Memory B cell (primary cell): ENCODE data around the gene CEACAM6.

Experiments used
- ATAC-seq: fragments of 150-1000 bp; cut with Tn5 transposase; 2 replicates; pipeline ENCODE4 v1.10.0; 2021; ENCODE audit warnings: low read depth, mild to moderate bottlenecking, moderate library complexity
- DNase-seq, 2 donors: peaks; one replicate each; pipeline ENCODE4 v3.0.0; 2022; ENCODE audit warnings: low spot score in 2 of 2
- H3K27ac Mint-ChIP-seq: one replicate; pipeline ENCODE4 v1.8.0; 2022; ENCODE audit warnings: mild to moderate bottlenecking, moderate library complexity, mixed read lengths
- H3K27me3 Mint-ChIP-seq: one replicate; pipeline ENCODE4 v1.8.0; 2022; ENCODE audit warnings: mixed read lengths
- H3K36me3 Mint-ChIP-seq: one replicate; pipeline ENCODE4 v1.8.0; 2022; ENCODE audit warnings: mild to moderate bottlenecking, mixed read lengths
- H3K4me1 Mint-ChIP-seq: one replicate; pipeline ENCODE4 v1.8.0; 2022; ENCODE audit warnings: mixed read lengths
- H3K4me3 Mint-ChIP-seq: one replicate; pipeline ENCODE4 v1.8.0; 2022; ENCODE audit warnings: mild to moderate bottlenecking, moderate library complexity, mixed read lengths
- H3K9me3 Mint-ChIP-seq: one replicate; pipeline ENCODE4 v1.8.0; 2022; ENCODE audit warnings: mixed read lengths

CEACAM6 gene

DNA sequence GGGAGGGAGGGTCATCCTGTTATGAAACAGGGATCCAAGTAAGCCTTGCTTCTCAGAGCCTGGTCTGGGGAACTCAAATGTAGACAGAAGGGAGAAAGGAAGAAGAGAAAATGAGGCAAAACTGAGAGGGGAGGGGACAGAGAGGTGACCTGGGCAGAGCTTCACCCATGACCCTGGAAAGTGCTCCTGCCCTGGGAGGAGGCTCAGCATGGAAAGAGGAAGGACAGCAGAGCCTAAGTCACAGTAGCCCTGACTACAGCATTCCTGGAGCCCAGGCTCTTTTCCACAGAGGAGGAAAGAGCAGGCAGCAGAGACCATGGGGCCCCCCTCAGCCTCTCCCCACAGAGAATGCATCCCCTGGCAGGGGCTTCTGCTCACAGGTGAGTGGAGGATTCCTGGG is 41.0 kb downstream of the CEACAM6 start, which contains the start of gene CEACAM3:
CEACAM3 (plus strand) TSS at position 226 of the 400 bp plus-strand sequence; CDS start at position 317, 91 bp downstream.
- Mint-ChIP-seq H3K36me3 (no peaks in the 10 kb centered on the region), H3K27ac (no peak within 1 kb of the TSS), H3K9me3 (no peaks in the 10 kb centered on the region), H3K4me3 (no peak within 1 kb of the TSS), H3K4me1 (peaks cover 11% of the 10 kb centered on the region), H3K27me3 (peaks cover 15% of the 10 kb centered on the region)
- DNase-seq, result no peak
- ATAC-seq, result no peak

DNA sequence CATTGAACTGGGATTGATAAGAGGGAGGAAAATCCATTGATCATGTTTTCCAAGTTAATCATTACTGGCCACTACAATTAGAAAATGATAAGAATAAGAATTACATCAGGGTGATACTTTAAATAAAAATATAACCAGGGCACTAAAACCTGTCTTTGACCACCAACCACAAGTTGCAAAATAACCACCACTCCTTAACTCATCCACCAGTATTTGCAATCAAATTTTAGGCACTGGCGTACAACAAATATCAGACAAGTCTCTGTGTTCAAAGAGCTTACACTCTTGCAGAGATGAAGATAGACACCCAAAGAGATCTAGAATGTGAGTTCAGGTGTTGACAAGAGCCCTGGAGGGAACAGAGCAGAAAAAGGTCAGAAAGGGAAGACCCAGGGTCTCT is 41.6 kb downstream of the CEACAM6 start:
- H3K36me3 Mint-ChIP-seq, result no peaks in the 10 kb centered on the region
- no peak for ATAC-seq
- no peak overlapping the region for H3K27ac Mint-ChIP-seq
- H3K4me3 Mint-ChIP-seq, result no peak overlapping the region
- no peaks in the 10 kb centered on the region for H3K9me3 Mint-ChIP-seq
- peaks cover 17% of the 10 kb centered on the region for H3K4me1 Mint-ChIP-seq
- peaks cover 14% of the 10 kb centered on the region for H3K27me3 Mint-ChIP-seq
- no peak for DNase-seq

DNA sequence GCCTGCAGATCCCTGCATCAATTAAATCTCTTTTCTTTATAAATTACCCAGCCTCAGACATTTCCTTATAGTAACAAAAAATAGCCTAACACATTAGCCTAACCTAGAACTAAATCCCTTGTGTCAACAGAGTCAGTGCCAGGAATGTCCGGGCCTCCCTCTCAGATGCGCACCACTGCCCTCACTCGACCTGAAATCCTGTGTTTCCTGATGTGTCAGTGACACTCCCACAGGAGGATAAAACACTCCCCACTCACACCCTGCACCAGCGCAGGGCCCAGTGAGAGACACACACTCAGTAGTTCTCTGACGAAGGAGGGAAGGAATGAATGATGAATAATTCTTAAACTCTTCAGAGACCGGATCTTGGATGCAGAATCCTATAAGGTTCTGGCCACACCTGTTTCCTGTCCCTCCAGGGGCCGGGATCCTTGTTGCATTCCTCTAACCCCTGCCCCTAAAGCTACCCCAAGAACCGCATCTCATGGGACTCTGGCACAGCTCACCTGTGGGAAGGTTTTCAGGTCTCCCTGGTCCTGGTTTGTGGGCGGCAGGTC is 44.2 kb downstream of the CEACAM6 start:
- no peak for ATAC-seq
- no peak overlapping the region for H3K4me3 Mint-ChIP-seq

DNA sequence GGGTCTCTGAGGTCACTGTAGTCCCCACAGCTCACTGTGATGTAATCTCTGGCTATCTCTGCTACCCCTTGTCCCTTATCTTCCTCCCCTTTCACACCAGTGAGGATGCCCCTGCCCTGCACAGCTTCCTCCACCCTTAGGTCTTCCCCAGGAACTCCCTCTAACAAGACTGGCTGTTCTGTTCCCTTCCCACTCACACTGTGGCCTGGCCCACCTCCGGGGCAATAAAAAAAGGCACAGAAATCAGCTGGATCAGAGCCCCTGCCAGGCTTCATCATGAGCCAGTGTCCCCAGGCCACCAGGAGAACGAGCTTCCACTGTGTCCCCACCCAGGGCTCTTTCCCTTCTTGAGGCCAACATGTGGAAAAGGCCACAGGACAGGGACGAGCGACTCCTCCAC is 45.7 kb downstream of the CEACAM6 start:
- Mint-ChIP-seq H3K27ac (no peak overlapping the region), H3K4me3 (no peak overlapping the region), H3K36me3 (no peaks in the 10 kb centered on the region), H3K27me3 (peaks cover 4% of the 10 kb centered on the region), H3K9me3 (peaks cover 2% of the 10 kb centered on the region), H3K4me1 (peaks cover 28% of the 10 kb centered on the region)
- DNase-seq (no peak), ATAC-seq (no peak)

More for the DNA sequence above, 44.2 kb downstream of the CEACAM6 start:
- Mint-ChIP-seq H3K4me1 (peaks cover 28% of the 10 kb centered on the region), H3K9me3 (peaks cover 2% of the 10 kb centered on the region), H3K36me3 (no peaks in the 10 kb centered on the region), H3K27ac (no peak overlapping the region), H3K27me3 (peaks cover 4% of the 10 kb centered on the region)
- DNase-seq, result no peak

DNA sequence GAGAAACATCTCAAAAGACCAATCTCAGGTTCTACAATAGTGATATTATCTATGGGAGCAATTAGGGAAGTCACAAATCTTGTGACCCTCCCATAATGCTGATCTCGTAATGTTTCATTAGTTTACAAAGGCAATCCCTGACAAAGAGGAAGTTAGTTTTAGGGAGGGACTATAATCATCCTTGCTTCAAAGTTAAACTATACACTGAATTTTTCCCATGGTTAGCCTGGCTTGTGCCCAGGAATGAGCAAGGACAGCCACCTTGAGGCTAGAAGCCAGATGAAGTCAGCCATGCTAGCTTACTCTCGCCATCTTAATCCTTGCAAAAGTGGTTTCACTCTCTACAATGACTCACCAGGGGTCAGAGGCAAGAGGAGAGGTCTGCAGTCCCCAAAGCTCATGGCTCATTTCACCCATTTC is 46.5 kb downstream of the CEACAM6 start:
- peak overlapping the region; percentile 7 for H3K4me3 Mint-ChIP-seq
- ATAC-seq (peak; percentile 90), DNase-seq (peak in 1 of 2 donors; percentile 21)
- peaks cover 2% of the 10 kb centered on the region for H3K9me3 Mint-ChIP-seq
- peak overlapping the region; percentile 78 for H3K27ac Mint-ChIP-seq
- H3K4me1 Mint-ChIP-seq, result peaks cover 28% of the 10 kb centered on the region
- peaks cover 6% of the 10 kb centered on the region for H3K27me3 Mint-ChIP-seq
- no peaks in the 10 kb centered on the region for H3K36me3 Mint-ChIP-seq

DNA sequence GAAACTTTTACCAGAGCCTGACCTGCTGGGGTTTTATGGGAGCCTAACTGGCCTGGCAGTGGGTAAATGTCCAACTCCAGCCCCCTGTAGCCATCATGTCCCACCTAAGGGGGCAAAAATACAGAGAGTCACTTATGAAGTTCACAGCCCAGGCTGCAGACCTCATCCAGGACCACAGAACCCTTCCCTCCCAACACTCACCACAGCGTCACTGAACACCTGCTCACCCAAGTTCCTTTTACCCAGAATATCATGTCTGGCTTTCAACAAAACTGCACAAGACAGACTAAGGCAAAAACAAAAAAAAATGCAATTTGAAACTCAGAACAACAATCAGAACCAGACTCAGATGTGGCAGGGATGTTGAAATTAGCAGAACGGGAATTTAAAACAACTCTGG is 47.4 kb downstream of the CEACAM6 start:
- H3K27me3 Mint-ChIP-seq, result peaks cover 6% of the 10 kb centered on the region
- peak overlapping the region; percentile 78 for H3K27ac Mint-ChIP-seq
- H3K36me3 Mint-ChIP-seq, result no peaks in the 10 kb centered on the region
- ATAC-seq, result peak; percentile 58
- no peak for DNase-seq
- peaks cover 2% of the 10 kb centered on the region for H3K9me3 Mint-ChIP-seq
- peaks cover 28% of the 10 kb centered on the region for H3K4me1 Mint-ChIP-seq
- H3K4me3 Mint-ChIP-seq, result no peak overlapping the region

DNA sequence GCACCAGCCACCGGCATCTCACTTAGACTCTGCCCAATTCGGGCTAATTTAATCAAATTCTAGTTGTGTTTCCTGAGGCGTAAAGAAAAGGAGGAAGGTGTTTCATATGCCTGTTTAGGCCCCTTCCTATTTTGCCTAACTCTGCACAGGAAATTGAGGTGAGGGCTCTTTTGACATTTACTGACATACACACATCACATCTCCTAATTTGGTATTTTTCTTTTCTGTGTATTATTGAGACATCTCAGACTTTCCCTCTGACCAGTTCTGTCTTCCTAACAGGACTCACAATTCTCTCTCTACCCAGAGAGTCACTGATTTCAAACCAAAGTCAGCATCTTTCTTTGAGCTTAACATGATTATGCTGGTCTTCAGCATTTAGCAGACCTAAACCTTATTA is 49.0 kb downstream of the CEACAM6 start:
- DNase-seq, result no peak
- no peak for ATAC-seq
- Mint-ChIP-seq H3K9me3 (peaks cover 2% of the 10 kb centered on the region), H3K27ac (no peak overlapping the region), H3K4me3 (no peak overlapping the region), H3K4me1 (peaks cover 28% of the 10 kb centered on the region), H3K36me3 (no peaks in the 10 kb centered on the region), H3K27me3 (peaks cover 6% of the 10 kb centered on the region)

DNA sequence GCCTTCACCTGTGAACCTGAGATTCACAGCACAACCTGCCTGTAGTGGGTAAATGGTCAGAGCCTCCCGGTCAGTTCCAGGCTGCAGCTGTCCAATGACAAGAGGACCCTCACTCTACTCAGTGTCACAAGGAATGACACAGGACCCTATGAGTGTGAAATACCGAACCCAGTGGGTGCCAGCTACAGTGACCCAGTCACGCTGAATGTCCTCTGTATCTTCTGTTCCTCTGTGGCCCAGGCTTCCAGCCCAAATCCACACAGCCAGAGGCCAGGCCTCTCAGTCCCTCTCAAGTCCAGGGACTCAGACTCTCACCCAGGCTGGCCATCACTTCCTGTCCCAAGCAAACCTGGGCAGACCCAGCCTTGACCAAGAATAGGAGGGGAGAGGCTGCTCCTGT is 51.8 kb downstream of the CEACAM6 start:
- Mint-ChIP-seq H3K27me3 (peaks cover 6% of the 10 kb centered on the region), H3K27ac (no peak overlapping the region), H3K4me3 (no peak overlapping the region), H3K9me3 (peaks cover 2% of the 10 kb centered on the region), H3K36me3 (no peaks in the 10 kb centered on the region), H3K4me1 (peaks cover 34% of the 10 kb centered on the region)
- no peak for DNase-seq
- no peak for ATAC-seq

DNA sequence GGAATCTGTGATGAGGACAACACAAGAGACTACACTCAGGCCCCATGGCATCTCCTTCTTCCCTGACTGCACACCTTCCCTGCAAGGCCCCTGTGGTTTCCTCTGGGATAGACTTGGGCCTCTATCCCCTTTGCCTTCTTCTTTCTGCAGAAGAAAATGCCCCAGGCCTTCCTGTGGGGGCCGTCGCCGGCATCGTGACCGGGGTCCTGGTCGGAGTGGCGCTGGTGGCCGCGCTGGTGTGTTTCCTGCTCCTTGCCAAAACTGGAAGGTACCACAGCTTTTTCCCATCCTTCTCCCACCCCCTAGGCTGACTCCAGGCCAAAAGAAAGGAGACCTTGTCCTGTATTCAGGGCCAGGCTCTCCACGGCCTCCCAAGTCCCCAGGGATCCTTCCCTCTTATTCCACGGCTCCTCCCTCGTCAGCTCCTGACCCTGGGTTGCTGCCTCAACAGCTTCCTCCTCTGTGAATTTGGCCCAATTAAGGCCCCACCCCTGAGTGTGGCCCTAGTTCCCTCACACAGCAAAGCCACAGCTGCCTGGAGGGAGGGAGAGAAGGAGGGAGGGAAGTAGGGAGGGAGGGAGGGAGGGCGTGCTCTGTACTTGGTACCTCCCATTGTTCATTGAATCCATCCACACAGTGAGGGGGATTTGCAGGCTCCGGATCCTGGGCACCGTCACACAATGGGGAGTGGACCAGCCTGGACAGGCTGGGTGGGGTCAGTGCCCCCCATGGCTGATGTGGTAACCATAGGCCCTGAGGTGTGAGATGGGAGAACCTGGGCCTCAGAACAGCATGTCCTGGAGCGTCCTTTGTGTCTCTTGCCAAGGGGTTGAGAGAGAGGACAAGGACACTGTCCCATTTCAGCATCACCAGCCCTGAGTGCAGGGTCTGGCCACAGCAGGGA is 53.6 kb downstream of the CEACAM6 start:
- Mint-ChIP-seq H3K27ac (no peak overlapping the region), H3K4me1 (peaks cover 26% of the 10 kb centered on the region)

DNA sequence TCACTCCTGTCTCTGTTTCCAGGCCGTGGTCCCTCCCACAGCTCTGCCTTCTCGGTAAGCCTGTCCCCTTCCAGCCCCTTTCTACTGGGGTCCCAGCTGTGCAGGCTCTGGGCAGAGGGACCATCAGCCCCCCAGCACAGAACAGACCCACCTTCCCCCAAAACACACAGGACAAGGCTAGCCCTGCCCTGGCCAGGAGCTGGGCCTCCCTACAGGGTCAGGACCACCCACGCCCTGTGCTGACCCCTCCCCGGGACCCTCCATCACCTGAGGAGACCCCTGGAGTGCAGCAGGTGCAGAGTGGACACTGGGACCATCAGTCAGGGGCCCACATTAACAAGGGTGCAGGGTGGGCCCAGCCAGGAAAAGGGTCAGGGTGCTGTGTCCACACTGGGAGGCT is 55.0 kb downstream of the CEACAM6 start:
- DNase-seq (no peak), ATAC-seq (no peak)
- H3K27ac Mint-ChIP-seq, result no peak overlapping the region
- no peaks in the 10 kb centered on the region for H3K36me3 Mint-ChIP-seq
- H3K27me3 Mint-ChIP-seq, result peaks cover 6% of the 10 kb centered on the region
- no peak overlapping the region for H3K4me3 Mint-ChIP-seq
- H3K9me3 Mint-ChIP-seq, result no peaks in the 10 kb centered on the region
- H3K4me1 Mint-ChIP-seq, result peaks cover 23% of the 10 kb centered on the region

More for the DNA sequence above, 53.6 kb downstream of the CEACAM6 start:
- H3K4me3 Mint-ChIP-seq, result no peak overlapping the region
- H3K27me3 Mint-ChIP-seq, result peaks cover 6% of the 10 kb centered on the region
- ATAC-seq, result no peak
- no peaks in the 10 kb centered on the region for H3K36me3 Mint-ChIP-seq
- H3K9me3 Mint-ChIP-seq, result no peaks in the 10 kb centered on the region
- no peak for DNase-seq

DNA sequence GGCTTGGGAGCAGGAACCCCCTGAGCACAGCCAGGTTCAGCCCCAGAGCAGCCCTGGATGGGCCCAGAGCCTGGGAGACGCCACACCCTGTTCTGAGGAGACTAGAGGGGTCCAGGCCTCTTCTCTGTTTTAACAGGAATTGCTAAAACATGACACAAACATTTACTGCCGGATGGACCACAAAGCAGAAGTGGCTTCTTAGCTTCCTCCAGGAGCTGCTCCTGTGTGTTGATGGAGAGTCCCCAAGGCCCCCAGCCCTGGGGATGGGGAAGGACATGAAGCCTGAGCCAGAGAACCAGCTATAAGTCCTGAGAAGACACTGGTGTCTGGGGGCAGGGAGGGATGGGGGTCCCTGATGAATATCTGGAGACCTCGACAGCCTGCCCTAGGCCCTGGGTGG is 55.7 kb downstream of the CEACAM6 start:
- H3K27me3 Mint-ChIP-seq, result peaks cover 2% of the 10 kb centered on the region
- H3K4me1 Mint-ChIP-seq, result peaks cover 18% of the 10 kb centered on the region
- peak overlapping the region; percentile 9 for H3K4me3 Mint-ChIP-seq

DNA sequence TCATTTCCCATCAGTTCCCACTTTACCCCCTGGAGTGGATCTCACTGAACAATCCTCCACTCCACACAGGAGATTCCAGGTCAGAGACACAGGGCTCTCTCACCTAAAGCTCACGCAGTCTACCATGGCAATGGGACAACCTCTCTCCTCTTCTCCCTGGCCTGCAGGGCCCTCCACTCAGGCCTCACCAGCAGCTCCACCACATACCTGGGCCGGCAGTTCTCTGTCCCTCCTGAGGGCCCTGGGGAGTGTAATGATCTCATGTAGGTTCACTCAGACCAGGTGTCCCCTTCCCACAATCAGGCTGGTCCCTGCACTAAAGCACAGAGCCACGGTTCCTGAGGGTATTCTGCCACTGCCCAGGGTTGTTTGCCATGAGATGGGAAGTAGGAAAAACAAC is 56.7 kb downstream of the CEACAM6 start:
- ATAC-seq (no peak), DNase-seq (no peak)
- no peak overlapping the region for H3K4me3 Mint-ChIP-seq
- no peaks in the 10 kb centered on the region for H3K27me3 Mint-ChIP-seq
- H3K36me3 Mint-ChIP-seq, result no peaks in the 10 kb centered on the region
- H3K4me1 Mint-ChIP-seq, result peaks cover 18% of the 10 kb centered on the region
- no peak overlapping the region for H3K27ac Mint-ChIP-seq
- no peaks in the 10 kb centered on the region for H3K9me3 Mint-ChIP-seq

More for the DNA sequence above, 55.7 kb downstream of the CEACAM6 start:
- H3K27ac Mint-ChIP-seq, result peak overlapping the region; percentile 20
- no peaks in the 10 kb centered on the region for H3K9me3 Mint-ChIP-seq
- ATAC-seq, result peak; percentile 89
- no peak for DNase-seq
- H3K36me3 Mint-ChIP-seq, result no peaks in the 10 kb centered on the region

DNA sequence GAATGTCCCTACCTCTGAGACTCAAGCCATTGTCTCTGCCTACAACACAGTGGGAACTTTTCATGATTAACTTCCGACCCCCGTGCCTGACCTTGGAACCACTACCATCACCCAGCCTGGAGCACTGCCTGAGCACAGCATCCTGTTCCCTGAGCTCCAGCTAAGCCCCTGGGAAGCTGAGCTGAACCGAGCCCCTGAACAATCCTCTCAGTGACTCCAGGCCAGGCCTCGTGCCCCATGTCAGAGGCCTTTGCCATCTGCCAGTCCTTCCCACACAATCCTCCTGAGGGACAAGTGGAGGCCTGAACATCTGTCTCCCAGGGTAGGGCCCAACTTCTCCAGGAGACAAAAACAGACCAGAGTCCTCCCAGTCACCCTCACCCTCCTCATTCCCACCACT is 58.6 kb downstream of the CEACAM6 start:
- Mint-ChIP-seq H3K27ac (no peak overlapping the region), H3K27me3 (no peaks in the 10 kb centered on the region), H3K4me1 (peaks cover 18% of the 10 kb centered on the region), H3K4me3 (no peak overlapping the region), H3K36me3 (no peaks in the 10 kb centered on the region), H3K9me3 (no peaks in the 10 kb centered on the region)
- no peak for ATAC-seq
- no peak for DNase-seq

DNA sequence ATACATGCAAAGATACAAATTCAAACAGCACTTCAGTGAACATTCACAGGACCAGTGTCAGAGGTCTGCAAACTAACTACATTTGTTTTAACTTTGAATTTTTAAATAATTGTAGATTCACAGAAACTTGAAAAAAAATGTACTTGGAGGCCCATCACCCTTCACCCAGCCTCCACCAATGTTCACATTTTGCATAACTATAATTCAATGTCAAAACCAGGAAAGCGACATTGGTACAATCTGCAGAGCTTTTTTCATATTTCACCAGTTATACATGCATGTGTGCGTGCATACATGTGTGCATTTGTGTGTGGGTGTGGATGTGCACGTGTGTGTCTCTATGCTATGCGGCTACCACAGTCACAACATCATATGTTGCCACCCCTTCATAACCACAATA is 60.0 kb downstream of the CEACAM6 start:
- no peak overlapping the region for H3K27ac Mint-ChIP-seq
- no peaks in the 10 kb centered on the region for H3K9me3 Mint-ChIP-seq
- H3K27me3 Mint-ChIP-seq, result no peaks in the 10 kb centered on the region
- H3K4me1 Mint-ChIP-seq, result peaks cover 16% of the 10 kb centered on the region
- DNase-seq, result no peak
- H3K36me3 Mint-ChIP-seq, result no peaks in the 10 kb centered on the region
- H3K4me3 Mint-ChIP-seq, result no peak overlapping the region
- ATAC-seq, result no peak
